A673 (cell line): ENCODE results near the gene RAB37. TPM values are rescaled to one million over a fixed set of nuclear protein-coding genes. Genes with fewer than 3 reads are reported as not detected.

Experiments
- BruUV-seq: library from RNA; stranded (reverse); fragments of 400-500 nt; replicated peaks from 2 replicates; lab custom pipeline; 2021; lab: Mats Ljungman, UMichigan
- CTCF ChIA-PET: fragments of 300-600 bp; sonication (Branson Sonifier 250); formaldehyde crosslinking; loops from one replicate; lab custom pipeline; 2022; ENCODE audit warnings: antibody characterized with exemption; lab: Charles Lee
- POLR2A ChIA-PET: fragments of 300-600 bp; sonication (Branson Sonifier 250); formaldehyde crosslinking; loops from one replicate; lab custom pipeline; 2022; ENCODE audit warnings: antibody characterized with exemption; ENCODE audit not compliant: low non-redundant PET; lab: Charles Lee
- DNase-seq: peaks from one replicate; pipeline ENCODE4 v3.0.0-alpha.2; 2015; ENCODE audit warnings: low spot score
- H3K27ac ChIP-seq: fragments of 200-600 bp; sonication (generic); 2 replicates; pipeline ENCODE4 v1.5.1; 2016; ENCODE audit warnings: mixed run types, low read depth, mild to moderate bottlenecking, mixed read lengths, antibody characterized with exemption, low read length; ENCODE audit not compliant: poor library complexity, severe bottlenecking
- H3K27me3 ChIP-seq: fragments of 200-600 bp; sonication (generic); replicated peaks from 2 replicates; pipeline ENCODE4 v1.6.1; 2017; ENCODE audit warnings: mixed run types, low read depth, mild to moderate bottlenecking, mixed read lengths, antibody characterized with exemption, low read length; ENCODE audit not compliant: insufficient read depth, poor library complexity
- H3K36me3 ChIP-seq: fragments of 200-600 bp; sonication (generic); 2 replicates; pipeline ENCODE4 v1.6.1; 2016; ENCODE audit warnings: mixed run types, mild to moderate bottlenecking, mixed read lengths, antibody characterized with exemption, low read length; ENCODE audit not compliant: insufficient read depth, poor library complexity, severe bottlenecking
- H3K4me1 ChIP-seq: fragments of 200-600 bp; sonication (generic); 2 replicates; pipeline ENCODE4 v1.6.1; 2017; ENCODE audit warnings: mixed run types, mild to moderate bottlenecking, mixed read lengths, antibody characterized with exemption, low read length; ENCODE audit not compliant: insufficient read depth, poor library complexity, severe bottlenecking
- H3K4me3 ChIP-seq: fragments of 200-600 bp; sonication (generic); 2 replicates; pipeline ENCODE4 v1.5.1; 2016; ENCODE audit warnings: low read depth, mixed run types, mild to moderate bottlenecking, mixed read lengths, low read length; ENCODE audit not compliant: poor library complexity, severe bottlenecking
- H3K9me3 ChIP-seq: fragments of 200-600 bp; sonication (generic); 2 replicates; pipeline ENCODE4 v1.6.1; 2016; ENCODE audit warnings: mixed run types, low read depth, mild to moderate bottlenecking, mixed read lengths, antibody characterized with exemption, low read length; ENCODE audit not compliant: poor library complexity, severe bottlenecking
- EZH2 ChIP-seq: fragments of 200-600 bp; sonication (generic); IDR thresholded peaks from 2 replicates; pipeline ENCODE4 v1.6.1; 2017; ENCODE audit warnings: borderline replicate concordance, low read depth, mild to moderate bottlenecking, mixed read lengths, antibody characterized with exemption, low read length; ENCODE audit not compliant: poor library complexity, severe bottlenecking
- intact Hi-C: fragments of 100-400 bp; cut with micrococcal nuclease; formaldehyde crosslinking; loops from one replicate; pipeline ENCODE4 v1.10.0; 2022; ENCODE audit not compliant: unreplicated experiment
- total RNA-seq: library from RNA; stranded (reverse); gene quantifications from 2 replicates; pipeline ENCODE4 v1.2.3, GENCODE V29; 2021
- TF ChIP-seq, protein P1 (sequence below): fragments of 300-800, 200-600 bp; sonication (generic); conservative IDR thresholded peaks from 2 replicates; pipeline ENCODE4 v1.5.1; 2017; ENCODE audit warnings: low read depth, mild to moderate bottlenecking, antibody characterized with exemption, low read length, moderate library complexity, mixed read lengths

RAB37 gene
- total RNA-seq, 1 experiment from 2014 or later, result not detected

DNA sequence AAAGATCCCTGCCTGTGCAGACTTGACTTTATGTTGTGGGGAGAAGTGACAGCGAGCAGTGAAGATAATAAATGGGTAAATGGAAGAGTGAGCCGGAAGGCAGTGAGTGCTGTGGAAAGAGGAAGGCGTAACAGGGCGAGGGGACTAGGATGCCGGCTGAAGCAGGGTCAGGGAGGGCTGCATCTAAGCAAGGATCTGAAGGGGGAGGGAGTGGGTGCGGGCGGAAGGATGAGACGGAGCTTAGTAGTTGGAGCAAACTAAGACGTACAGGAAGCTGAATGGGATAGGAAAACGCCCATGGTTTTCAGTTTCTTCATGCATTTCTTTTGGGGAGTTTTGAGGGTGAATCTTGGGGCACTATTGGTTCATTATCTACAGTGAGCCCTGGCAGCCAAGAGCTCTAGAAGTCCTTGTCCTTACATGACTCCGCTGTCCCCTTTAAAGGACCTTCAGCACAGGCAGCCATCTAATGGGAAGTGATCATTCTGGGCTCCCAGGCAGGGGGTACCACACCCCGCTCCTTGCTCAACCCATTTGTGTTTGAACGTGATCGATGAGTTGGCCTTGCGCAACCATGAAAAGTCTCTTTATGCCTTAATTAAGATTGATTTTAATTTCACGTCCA, 49.5 kb downstream of the RAB37 start:
- no peak for TF ChIP-seq EZH2
- TF ChIP-seq, protein P1, sequence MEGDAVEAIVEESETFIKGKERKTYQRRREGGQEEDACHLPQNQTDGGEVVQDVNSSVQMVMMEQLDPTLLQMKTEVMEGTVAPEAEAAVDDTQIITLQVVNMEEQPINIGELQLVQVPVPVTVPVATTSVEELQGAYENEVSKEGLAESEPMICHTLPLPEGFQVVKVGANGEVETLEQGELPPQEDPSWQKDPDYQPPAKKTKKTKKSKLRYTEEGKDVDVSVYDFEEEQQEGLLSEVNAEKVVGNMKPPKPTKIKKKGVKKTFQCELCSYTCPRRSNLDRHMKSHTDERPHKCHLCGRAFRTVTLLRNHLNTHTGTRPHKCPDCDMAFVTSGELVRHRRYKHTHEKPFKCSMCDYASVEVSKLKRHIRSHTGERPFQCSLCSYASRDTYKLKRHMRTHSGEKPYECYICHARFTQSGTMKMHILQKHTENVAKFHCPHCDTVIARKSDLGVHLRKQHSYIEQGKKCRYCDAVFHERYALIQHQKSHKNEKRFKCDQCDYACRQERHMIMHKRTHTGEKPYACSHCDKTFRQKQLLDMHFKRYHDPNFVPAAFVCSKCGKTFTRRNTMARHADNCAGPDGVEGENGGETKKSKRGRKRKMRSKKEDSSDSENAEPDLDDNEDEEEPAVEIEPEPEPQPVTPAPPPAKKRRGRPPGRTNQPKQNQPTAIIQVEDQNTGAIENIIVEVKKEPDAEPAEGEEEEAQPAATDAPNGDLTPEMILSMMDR, result no peak
- Histone ChIP-seq H3K27me3 (no peaks in the 10 kb centered on the region), H3K4me1 (no peaks in the 10 kb centered on the region), H3K9me3 (no peaks in the 10 kb centered on the region), H3K27ac (no peak overlapping the region), H3K4me3 (no peak overlapping the region), H3K36me3 (peaks cover 6% of the 10 kb centered on the region)
- DNase-seq, result no peak
- intact Hi-C loops, result no loop called here
- no TSS peak for BruUV-seq
- ChIA-PET CTCF (no interaction called here), POLR2A (no interaction called here)

DNA sequence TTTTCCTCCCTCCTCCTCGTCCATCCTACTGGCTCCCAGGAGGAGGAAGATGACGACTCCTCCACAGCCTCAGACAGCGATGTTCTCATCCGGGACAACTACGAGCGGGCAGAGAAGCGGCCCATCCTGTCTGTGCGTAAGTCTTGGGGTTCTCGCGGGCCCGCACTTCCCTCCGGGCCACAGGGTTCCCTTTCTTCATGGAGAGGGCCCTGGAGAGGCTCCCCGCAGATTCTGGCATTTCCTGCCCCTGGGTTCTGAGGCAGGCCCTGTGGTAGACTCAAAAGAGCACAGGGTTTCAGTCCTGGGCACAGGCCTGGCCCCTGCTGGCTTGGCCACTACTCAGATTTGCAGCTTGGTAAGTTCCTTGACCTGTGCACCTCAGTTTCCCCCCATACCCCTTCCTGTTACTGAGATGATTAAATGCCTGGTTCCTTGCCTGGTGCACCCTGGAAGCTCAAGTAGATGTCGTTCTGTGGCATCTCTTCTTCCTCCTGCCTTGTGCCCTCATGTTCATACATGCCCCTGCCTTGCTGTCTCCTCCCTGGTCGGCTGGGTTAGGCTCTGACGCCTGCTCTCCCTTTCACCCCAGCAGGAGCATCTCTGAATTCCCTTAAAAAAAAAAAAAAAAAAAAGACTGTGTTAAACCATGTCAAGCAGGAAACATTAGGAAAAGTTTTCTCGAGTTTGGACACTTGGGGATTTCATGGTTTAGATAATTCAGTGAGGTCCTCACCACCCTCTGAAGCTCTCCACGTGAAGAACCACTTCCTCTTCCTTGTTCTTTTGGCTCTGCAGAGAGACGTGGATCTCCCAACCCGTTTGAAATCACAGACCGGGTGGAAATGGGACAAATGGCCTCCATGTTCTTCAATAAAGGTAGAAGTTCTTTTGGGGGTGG, 53.4 kb downstream of the RAB37 start:
- Histone ChIP-seq H3K4me3 (no peak overlapping the region), H3K27me3 (no peaks in the 10 kb centered on the region), H3K27ac (no peak overlapping the region), H3K9me3 (no peaks in the 10 kb centered on the region), H3K36me3 (peaks cover 20% of the 10 kb centered on the region), H3K4me1 (no peaks in the 10 kb centered on the region)
- ChIA-PET CTCF (interaction anchor here (0.5 to 1.5 kb wide), 7 partner anchors 69 to 253 kb away, joined by 3 to 9 read pairs (median 3); partner anchors contain the start of gene GRIN2C), POLR2A (no interaction called here)
- no TSS peak for BruUV-seq
- intact Hi-C loops, result loop anchor here (1.0 kb wide), 2 partner anchors 72 to 168 kb away; no protein-coding TSS in a partner anchor
- peak; percentile 30 for DNase-seq
- no peak for TF ChIP-seq EZH2
- TF ChIP-seq, protein P1, result no peak

DNA sequence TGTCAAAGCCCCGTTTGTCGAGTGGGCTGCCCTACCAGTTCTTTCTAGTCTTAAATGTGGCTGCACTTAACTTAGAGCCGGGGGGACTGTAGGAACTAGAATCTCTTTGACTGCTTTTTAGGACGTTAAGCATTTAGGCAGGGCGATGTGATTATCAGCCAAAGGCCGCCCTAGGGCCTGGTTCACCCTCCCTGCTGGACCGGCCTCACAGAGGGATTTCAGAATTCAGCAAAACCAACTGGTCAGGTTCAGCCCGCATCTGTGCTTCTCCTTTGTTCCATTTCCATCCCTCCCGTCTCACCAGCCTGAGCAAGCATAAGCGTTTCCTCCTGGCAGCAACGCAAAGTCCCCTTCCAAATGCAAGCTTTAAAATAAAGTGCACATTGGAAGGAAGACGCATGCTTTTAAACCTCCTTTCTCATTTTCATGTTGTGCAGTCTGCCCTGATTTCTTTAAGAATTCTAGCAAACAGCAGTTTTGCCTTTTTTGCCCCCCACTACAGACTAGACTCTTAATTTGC, 55.6 kb downstream of the RAB37 start:
- BruUV-seq, result no TSS peak
- no peaks in the 10 kb centered on the region for H3K9me3 ChIP-seq
- POLR2A ChIA-PET, result interaction anchor here (0.5 kb wide), 1 partner anchor 81 kb away, joined by 12 read pairs; no protein-coding TSS in a partner anchor
- CTCF ChIA-PET, result interaction anchor here (1.2 kb wide), 1 partner anchor 69 kb away, joined by 5 read pairs; no protein-coding TSS in a partner anchor
- no peaks in the 10 kb centered on the region for H3K4me1 ChIP-seq
- TF ChIP-seq EZH2, result no peak
- TF ChIP-seq, protein P1, result no peak
- no peak overlapping the region for H3K4me3 ChIP-seq
- intact Hi-C loops, result no loop called here
- H3K36me3 ChIP-seq, result peaks cover 21% of the 10 kb centered on the region
- no peak overlapping the region for H3K27ac ChIP-seq
- no peaks in the 10 kb centered on the region for H3K27me3 ChIP-seq
- no peak for DNase-seq
